ENCODE results near the gene DPP6. TPM values are rescaled to one million over a fixed set of nuclear protein-coding genes. Genes with fewer than 3 reads are reported as not detected.

Gene DPP6
- total and polyA plus RNA-seq, 9 of the 15 experiments (the other 6 are each of a cell fraction or from before 2014, with no cell fraction given) = not detected

DNA sequence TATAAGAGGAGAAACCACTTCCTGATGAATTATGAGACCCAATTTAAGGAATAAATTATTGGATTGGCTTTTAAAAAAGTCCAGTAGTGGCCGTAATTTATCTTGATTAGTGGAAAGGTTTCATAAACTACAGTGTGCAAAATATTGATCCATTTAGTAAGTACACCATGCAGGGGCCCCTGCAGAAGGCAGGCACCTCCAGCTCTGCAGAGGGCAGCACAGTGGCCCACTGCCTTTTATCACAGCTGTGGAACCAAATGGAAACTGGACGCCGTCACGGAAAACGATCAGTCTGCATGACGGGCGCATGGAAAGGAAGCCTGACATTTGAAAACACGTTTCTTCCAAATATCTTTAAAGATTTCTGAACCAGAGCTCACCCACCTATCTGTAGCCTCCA is 204.0 kb downstream of the DPP6 start:
- no peak for FAIRE-seq
- in situ Hi-C loops (cut with MboI) = no loop called here
- CTCF ChIA-PET (ENCODE audit: low intra/inter-chr PET ratio) = no interaction called here

More for the DNA sequence above, 204.0 kb downstream of the DPP6 start:
- no peaks in the 10 kb centered on the region for H3K9me1 ChIP-seq (ENCODE audit: control insufficient read depth, insufficient read depth, low read length)
- no peak overlapping the region for H3K27ac ChIP-seq (ENCODE audit: extremely low read depth, low read depth, low read length)
- ATAC-seq (peak; percentile 63; the same call in 2 of the 3 replicates), DNase-seq (ENCODE audit: extremely low read depth in 1 of 4, low spot score in 3 of 4) (no peak)
- H3K4me3 ChIP-seq = no peak overlapping the region
- H3K36me3 ChIP-seq (ENCODE audit: control insufficient read depth, insufficient read depth, low read length) = no peaks in the 10 kb centered on the region
- H4K20me1 ChIP-seq (replicated peaks; ENCODE audit: control insufficient read depth, insufficient read depth, low read length) = no peaks in the 10 kb centered on the region
- H3K9me3 ChIP-seq (replicated peaks; ENCODE audit: control insufficient read depth, insufficient read depth, low read depth, low read length) = no peaks in the 10 kb centered on the region
- no peak overlapping the region for H3K9ac ChIP-seq (ENCODE audit: insufficient read depth in 1 of 2, low read depth in 2 of 2, low read length in 2 of 2)
- H3K4me1 ChIP-seq (replicated peaks in 1 of 2; ENCODE audit: control insufficient read depth in 2 of 2, insufficient read depth in 2 of 2, low read length in 2 of 2) = no peaks in the 10 kb centered on the region
- 2% methylated on average over 8 of the region's 8 CpGs for WGBS (ENCODE audit: insufficient coverage, low coverage, missing lambda C conversion rate)
- POLR2A ChIA-PET = no interaction called here
- intact Hi-C loops (cut with micrococcal nuclease) = no loop called here
- H3K79me2 ChIP-seq (ENCODE audit: control insufficient read depth, insufficient read depth, low read length) = no peaks in the 10 kb centered on the region
- no peak overlapping the region; the same call in 1 of the 2 replicates for H3K4me2 ChIP-seq (ENCODE audit: insufficient read depth, low read length)
- no peak for TF ChIP-seq STAG1 (CRISPR knock-in tag; IDR thresholded peaks at IDR 0.05; ENCODE audit: borderline replicate concordance)
- no peak for TF ChIP-seq TARDBP (IDR thresholded peaks at IDR 0.05)
- no peak for TF ChIP-seq TCFL5 (CRISPR knock-in tag; conservative IDR thresholded peaks at IDR 0.05)
- no peak for TF ChIP-seq MCM3 (IDR thresholded peaks at IDR 0.05)
- TF ChIP-seq, protein P1, sequence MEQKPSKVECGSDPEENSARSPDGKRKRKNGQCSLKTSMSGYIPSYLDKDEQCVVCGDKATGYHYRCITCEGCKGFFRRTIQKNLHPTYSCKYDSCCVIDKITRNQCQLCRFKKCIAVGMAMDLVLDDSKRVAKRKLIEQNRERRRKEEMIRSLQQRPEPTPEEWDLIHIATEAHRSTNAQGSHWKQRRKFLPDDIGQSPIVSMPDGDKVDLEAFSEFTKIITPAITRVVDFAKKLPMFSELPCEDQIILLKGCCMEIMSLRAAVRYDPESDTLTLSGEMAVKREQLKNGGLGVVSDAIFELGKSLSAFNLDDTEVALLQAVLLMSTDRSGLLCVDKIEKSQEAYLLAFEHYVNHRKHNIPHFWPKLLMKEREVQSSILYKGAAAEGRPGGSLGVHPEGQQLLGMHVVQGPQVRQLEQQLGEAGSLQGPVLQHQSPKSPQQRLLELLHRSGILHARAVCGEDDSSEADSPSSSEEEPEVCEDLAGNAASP (IDR thresholded peaks at IDR 0.05) = no peak
- no peak for TF ChIP-seq SAP30 (IDR thresholded peaks at IDR 0.05; ENCODE audit: borderline replicate concordance, insufficient read depth, low read depth, low read length, poor library complexity, severe bottlenecking)
- TF ChIP-seq, protein P2, sequence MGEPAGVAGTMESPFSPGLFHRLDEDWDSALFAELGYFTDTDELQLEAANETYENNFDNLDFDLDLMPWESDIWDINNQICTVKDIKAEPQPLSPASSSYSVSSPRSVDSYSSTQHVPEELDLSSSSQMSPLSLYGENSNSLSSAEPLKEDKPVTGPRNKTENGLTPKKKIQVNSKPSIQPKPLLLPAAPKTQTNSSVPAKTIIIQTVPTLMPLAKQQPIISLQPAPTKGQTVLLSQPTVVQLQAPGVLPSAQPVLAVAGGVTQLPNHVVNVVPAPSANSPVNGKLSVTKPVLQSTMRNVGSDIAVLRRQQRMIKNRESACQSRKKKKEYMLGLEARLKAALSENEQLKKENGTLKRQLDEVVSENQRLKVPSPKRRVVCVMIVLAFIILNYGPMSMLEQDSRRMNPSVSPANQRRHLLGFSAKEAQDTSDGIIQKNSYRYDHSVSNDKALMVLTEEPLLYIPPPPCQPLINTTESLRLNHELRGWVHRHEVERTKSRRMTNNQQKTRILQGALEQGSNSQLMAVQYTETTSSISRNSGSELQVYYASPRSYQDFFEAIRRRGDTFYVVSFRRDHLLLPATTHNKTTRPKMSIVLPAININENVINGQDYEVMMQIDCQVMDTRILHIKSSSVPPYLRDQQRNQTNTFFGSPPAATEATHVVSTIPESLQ (CRISPR knock-in tag; IDR thresholded peaks at IDR 0.05) = no peak
- TF ChIP-seq, protein P3, sequence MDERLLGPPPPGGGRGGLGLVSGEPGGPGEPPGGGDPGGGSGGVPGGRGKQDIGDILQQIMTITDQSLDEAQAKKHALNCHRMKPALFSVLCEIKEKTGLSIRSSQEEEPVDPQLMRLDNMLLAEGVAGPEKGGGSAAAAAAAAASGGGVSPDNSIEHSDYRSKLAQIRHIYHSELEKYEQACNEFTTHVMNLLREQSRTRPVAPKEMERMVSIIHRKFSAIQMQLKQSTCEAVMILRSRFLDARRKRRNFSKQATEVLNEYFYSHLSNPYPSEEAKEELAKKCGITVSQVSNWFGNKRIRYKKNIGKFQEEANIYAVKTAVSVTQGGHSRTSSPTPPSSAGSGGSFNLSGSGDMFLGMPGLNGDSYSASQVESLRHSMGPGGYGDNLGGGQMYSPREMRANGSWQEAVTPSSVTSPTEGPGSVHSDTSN (CRISPR knock-in tag; IDR thresholded peaks at IDR 0.05; ENCODE audit: low read depth) = no peak
- TF ChIP-seq, protein P3 (tag; conservative IDR thresholded peaks at IDR 0.05; ENCODE audit: low read depth) = no peak
- no peak for TF ChIP-seq SNIP1 (IDR thresholded peaks at IDR 0.05; ENCODE audit: low read depth)
- TF ChIP-seq, protein P4, sequence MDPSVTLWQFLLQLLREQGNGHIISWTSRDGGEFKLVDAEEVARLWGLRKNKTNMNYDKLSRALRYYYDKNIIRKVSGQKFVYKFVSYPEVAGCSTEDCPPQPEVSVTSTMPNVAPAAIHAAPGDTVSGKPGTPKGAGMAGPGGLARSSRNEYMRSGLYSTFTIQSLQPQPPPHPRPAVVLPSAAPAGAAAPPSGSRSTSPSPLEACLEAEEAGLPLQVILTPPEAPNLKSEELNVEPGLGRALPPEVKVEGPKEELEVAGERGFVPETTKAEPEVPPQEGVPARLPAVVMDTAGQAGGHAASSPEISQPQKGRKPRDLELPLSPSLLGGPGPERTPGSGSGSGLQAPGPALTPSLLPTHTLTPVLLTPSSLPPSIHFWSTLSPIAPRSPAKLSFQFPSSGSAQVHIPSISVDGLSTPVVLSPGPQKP (CRISPR knock-in tag; IDR thresholded peaks at IDR 0.05) = no peak
- TF ChIP-seq, protein P5, sequence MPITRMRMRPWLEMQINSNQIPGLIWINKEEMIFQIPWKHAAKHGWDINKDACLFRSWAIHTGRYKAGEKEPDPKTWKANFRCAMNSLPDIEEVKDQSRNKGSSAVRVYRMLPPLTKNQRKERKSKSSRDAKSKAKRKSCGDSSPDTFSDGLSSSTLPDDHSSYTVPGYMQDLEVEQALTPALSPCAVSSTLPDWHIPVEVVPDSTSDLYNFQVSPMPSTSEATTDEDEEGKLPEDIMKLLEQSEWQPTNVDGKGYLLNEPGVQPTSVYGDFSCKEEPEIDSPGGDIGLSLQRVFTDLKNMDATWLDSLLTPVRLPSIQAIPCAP (CRISPR knock-in tag; IDR thresholded peaks at IDR 0.05; ENCODE audit: borderline replicate concordance) = no peak
- BruUV-seq (replicated peaks) = no TSS peak
- peaks cover 0 to 11% of the 10 kb centered on the region in 2 experiments; a peak in 3 of 5 replicates for H3K27me3 ChIP-seq (ENCODE audit: control insufficient read depth in 2 of 2, insufficient read depth in 2 of 2, low read length in 2 of 2)
- no peak overlapping the region for H2AFZ ChIP-seq (ENCODE audit: low read depth, low read length)
